GM18508 (cell line): ENCODE results near the gene C5orf22.
"Not testable (repeated sequence)": the region's sequence is repeated elsewhere in the genome, so short reads cannot be mapped to it uniquely, and the experiment has no call there.

Source experiments
- ATAC-seq: cut with Tn5 transposase; IDR thresholded peaks from one replicate; pipeline ENCODE4 v1.9.1; 2021; ENCODE audit warnings: moderate number of reproducible peaks; ENCODE audit not compliant: insufficient read depth, unreplicated experiment

C5orf22 gene

GRCh38 chr5:31531888-31532547 lies at the start of gene C5orf22, which contains the start of gene DROSHA:
Gene C5orf22 (plus strand): TSS chr5:31532301. CDS start chr5:31532393, 92 bp downstream.
Gene DROSHA (minus strand): TSS chr5:31532093. CDS start chr5:31529059, 3,034 bp downstream.
- ATAC-seq = peak; percentile 85

- ATAC-seq = no peak
Observed at GRCh38 chr5:31485376-31486207, 46.5 kb upstream of the C5orf22 start.

- ATAC-seq = no peak
Observed at GRCh38 chr5:31486441-31486840, 45.7 kb upstream of the C5orf22 start.

- ATAC-seq = no peak
Observed at GRCh38 chr5:31487506-31487905, 44.6 kb upstream of the C5orf22 start.

GRCh38 chr5:31492869-31493268 lies 39.2 kb upstream of the C5orf22 start:
- no peak for ATAC-seq

- ATAC-seq = no peak
Observed at GRCh38 chr5:31495336-31495735, 36.8 kb upstream of the C5orf22 start.

GRCh38 chr5:31496301-31496700 lies 35.8 kb upstream of the C5orf22 start:
- no peak for ATAC-seq

GRCh38 chr5:31496891-31497290 lies 35.2 kb upstream of the C5orf22 start:
- ATAC-seq = no peak

GRCh38 chr5:31500256-31500655 lies 31.8 kb upstream of the C5orf22 start:
- no peak for ATAC-seq

- no peak for ATAC-seq
Observed at GRCh38 chr5:31502506-31502905, 29.6 kb upstream of the C5orf22 start.

GRCh38 chr5:31504529-31504928 lies 27.6 kb upstream of the C5orf22 start:
- no peak for ATAC-seq

GRCh38 chr5:31511305-31511704 lies 20.8 kb upstream of the C5orf22 start:
- no peak for ATAC-seq

GRCh38 chr5:31516802-31517201 lies 15.3 kb upstream of the C5orf22 start:
- ATAC-seq = no peak

GRCh38 chr5:31523041-31523440 lies 9.1 kb upstream of the C5orf22 start:
- no peak for ATAC-seq

- ATAC-seq = no peak
Observed at GRCh38 chr5:31530541-31531265, 1.4 kb upstream of the C5orf22 start.

GRCh38 chr5:31531543-31531887 lies 586 bp upstream of the C5orf22 start:
- peak; percentile 13 for ATAC-seq

GRCh38 chr5:31534527-31535046 lies 2.5 kb downstream of the C5orf22 start:
- ATAC-seq = no peak

GRCh38 chr5:31536873-31537272 lies 4.8 kb downstream of the C5orf22 start:
- no peak for ATAC-seq

- no peak for ATAC-seq
Observed at GRCh38 chr5:31537349-31537748, 5.2 kb downstream of the C5orf22 start.

GRCh38 chr5:31537851-31538250 lies 5.8 kb downstream of the C5orf22 start:
- ATAC-seq = no peak

GRCh38 chr5:31549114-31549513 lies 17.0 kb downstream of the C5orf22 start:
- ATAC-seq = not testable (repeated sequence)
